Stromal cell of bone marrow (primary cell): Measurements from ENCODE around the gene DNAJC10.
"Not testable (repeated sequence)": the region's sequence is repeated elsewhere in the genome, so short reads cannot be mapped to it uniquely, and the experiment has no call there.

Source experiments
- DNase-seq: peaks from one replicate; pipeline ENCODE4 v3.0.0-alpha.2; 2012; ENCODE audit warnings: low read depth

DNAJC10 gene

DNA sequence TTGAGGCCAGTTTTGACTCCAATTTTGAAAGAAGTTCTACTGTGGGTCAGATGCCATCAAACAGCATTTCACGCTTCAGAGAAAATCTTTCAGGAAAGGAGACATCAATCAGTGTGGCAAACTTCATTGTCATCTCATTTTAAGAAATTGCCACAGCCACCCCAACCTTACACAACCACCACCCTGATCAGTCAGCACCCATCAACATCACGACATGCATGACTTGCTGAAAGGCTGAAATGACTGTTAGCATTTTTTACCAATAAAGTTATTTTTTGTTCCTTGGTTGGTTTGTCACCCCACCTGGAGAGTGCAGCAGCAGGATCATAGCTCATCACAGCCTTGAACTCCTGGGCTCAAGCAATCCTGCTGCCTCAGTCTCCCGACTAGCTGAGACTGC, 10.4 kb downstream of the DNAJC10 start:
- no peak for DNase-seq

GRCh38 chr2:182728014-182728413, 12.0 kb downstream of the DNAJC10 start:
- no peak for DNase-seq

GRCh38 chr2:182729710-182730339, 13.8 kb downstream of the DNAJC10 start:
- no peak for DNase-seq

DNA sequence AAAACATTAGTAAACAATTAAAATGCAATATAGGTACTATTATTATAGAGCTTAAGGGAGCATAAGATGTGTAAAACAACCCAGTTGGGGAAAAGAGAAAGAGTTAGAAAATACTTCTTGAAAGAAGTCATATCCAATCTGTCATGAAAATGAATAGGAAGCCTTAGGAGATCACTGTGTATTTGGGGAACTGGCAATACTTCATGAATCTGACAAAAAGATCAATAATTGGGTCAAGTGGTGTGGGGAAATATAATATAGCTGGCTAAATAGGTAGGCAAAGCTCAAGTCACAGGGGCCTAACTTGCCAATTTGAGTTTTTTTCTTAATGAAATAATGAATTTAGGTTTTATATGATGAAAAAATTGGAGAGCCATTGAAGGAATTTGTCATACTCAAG, 14.4 kb downstream of the DNAJC10 start:
- DNase-seq, result no peak

DNA sequence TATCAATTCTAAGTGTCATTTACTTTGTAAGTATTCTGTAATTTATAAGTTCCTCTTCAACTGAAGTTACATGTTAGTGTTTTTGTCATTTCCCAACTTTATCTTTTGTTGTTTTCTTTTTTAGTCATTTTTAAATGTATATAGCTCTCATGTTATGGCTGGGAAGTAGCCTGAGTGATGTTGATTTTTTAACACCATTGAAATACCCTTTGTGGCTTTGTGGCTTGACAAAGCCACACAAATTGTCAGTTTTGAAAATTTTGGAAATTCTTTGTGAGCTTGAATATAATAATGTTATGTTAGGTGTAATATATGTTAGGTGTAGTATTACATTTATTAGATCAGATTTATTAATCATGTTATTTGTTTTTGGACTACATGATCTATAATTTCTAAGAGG, 16.7 kb downstream of the DNAJC10 start:
- no peak for DNase-seq

DNA sequence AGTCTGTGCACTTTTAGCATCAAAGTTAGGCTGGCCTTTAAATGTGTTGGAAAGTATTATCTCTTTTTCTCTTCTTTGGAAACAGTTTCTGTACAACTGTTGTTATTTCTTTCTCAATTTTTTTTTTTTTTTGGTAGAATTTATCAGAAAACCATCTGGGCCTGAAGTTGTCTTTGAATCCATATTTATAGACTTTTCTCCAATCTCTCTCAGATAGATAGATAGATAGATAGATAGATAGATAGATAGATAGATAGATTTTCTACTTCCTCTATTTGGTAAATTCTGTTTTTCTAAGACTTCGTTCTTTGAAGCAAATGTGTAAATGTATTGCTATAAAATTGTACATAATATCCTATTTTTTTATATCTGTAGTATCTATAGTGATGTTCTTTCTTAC, 17.5 kb downstream of the DNAJC10 start:
- no peak for DNase-seq

GRCh38 chr2:182736856-182737255, 20.8 kb downstream of the DNAJC10 start:
- not testable (repeated sequence) for DNase-seq

DNA sequence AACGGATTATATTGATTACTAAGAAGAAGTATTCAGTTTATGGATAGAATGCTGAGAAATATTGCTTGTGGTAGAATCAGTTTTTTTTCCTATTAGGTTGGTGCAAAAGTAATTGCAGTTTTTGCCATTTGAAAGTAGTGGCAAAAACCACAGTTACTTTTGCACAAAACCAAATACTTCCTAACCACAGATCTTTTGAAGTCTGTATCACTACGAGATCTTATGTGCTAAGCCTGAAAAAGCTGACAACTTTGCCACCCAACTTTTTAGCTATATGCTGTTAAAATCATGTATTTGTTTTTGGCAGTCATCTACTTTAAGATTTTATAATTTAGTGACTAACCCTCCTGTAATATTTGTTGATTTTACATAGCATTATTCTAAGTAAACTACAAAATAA, 24.6 kb downstream of the DNAJC10 start:
- no peak for DNase-seq

GRCh38 chr2:182741620-182742019, 25.6 kb downstream of the DNAJC10 start:
- no peak for DNase-seq

DNA sequence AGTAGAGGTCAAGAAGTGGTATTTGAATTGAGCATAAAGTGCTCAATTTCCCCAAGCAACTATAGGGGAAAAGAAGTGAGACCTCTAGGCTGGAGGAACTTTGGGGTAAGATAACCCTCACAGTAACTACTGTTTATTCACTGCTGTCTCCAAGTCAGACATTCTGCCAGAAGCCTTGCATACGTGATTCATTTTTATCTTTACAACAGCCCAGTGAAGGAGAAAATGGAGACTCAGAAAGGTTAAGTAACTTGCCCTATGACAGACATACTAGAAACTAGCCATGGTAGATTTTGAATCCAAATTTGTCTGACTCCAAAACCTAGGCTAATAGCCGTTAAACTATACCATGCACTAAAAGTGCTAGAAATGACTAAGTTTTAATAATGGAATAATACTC, 28.4 kb downstream of the DNAJC10 start:
- no peak for DNase-seq

GRCh38 chr2:182745061-182745460, 29.0 kb downstream of the DNAJC10 start:
- no peak for DNase-seq

- not testable (repeated sequence) for DNase-seq
Observed at GRCh38 chr2:182745894-182746293, 29.8 kb downstream of the DNAJC10 start.

- DNase-seq, result no peak
Observed at GRCh38 chr2:182754231-182754630, 38.2 kb downstream of the DNAJC10 start.

- no peak for DNase-seq
Observed at GRCh38 chr2:182758379-182758778, 42.3 kb downstream of the DNAJC10 start.

DNA sequence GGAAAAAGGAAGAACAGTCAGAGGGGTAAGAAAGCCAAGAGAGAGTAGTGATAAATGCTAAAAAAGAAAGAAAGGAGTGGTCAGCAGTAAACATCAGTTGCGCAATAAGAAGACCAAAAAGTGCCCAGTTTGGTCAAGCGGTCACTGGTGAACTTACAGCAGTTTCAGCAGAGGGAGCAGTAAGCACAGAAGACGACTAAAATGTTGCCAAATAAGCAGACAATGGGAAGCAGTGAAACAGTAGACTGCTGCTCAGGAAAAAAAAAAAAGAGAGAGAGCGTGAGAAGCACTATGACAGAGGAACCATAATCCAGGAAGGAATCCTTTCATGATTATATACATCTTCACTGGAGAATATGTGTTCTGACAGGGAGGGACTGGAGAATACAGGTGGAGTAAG, 45.8 kb downstream of the DNAJC10 start:
- peak; percentile 61 for DNase-seq

- no peak for DNase-seq
Observed at GRCh38 chr2:182763311-182763912, 47.4 kb downstream of the DNAJC10 start.

DNA sequence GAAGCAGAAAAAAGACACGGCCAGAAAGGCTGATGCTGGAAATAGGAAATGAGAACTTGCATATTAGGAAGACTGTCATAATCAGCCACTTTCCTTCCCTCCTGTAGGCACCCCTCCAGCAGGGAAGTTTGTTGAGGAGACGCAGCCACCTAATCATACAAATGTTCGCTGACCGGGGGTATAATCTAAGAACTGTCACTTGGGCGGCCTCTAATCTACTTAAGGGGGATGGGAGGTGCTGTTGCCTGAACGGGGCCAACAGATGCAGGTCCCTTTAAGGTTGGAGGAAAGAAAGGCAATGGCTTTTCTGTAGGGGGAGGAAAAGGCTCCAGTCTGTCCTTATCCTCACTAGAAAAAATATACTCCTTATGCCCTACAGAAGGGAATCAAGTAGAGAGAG, 50.6 kb downstream of the DNAJC10 start:
- no peak for DNase-seq

DNA sequence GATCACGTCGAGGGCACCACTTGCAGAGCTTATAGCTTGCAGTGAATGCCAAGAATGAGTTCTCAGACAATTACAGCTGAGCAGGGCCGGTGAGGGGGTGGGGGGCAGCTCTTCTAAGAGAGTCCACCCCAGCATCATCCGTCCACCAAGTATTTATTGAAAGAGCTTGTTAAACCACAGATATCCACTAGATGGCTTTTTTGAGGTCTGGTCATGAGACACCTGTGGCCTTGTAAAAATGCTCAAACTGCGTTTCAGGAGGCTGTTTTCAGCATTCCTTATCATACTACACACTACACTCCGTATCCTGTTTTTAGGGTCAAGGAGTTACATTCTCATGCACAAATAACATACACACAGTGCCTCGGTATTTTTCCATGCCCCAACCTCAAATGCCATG, 51.5 kb downstream of the DNAJC10 start:
- no peak for DNase-seq

DNA sequence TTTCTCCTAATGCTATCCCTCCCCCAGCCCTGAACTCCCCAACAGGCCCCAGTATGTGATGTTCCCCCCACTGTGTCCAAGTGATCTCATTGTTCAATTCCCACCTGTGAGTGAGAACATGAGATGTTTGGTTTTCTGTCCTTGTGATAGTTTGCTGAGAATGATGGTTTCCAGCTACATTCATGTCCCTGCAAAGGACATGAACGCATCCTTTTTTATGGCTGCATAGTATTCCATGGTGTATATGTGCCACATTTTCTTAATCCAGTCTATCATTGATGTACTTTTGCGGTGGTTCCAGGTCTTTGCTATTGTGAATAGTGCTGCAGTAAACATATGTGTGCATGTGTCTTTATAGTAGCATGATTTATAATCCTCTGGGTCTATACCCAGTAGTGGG, 52.9 kb downstream of the DNAJC10 start:
- not testable (repeated sequence) for DNase-seq

DNA sequence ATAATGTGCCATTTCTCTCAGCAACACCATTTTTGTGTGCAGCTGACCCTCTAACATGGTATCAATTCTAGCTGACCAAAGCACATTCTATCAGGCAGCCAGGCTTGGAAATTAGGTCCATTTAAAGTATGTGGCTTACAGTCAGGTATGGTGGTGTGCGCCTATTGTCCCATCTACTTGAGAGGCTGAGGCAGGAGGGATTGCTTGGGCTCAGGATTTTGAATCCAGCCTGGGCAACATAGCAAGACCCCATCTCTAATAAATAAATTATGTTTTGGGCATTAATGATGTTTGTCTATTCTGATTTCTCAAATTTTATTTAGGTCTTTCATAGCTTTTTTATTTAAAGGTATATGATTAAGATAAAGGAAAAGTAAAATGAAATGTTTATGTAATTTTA, 63.3 kb downstream of the DNAJC10 start:
- no peak for DNase-seq

DNA sequence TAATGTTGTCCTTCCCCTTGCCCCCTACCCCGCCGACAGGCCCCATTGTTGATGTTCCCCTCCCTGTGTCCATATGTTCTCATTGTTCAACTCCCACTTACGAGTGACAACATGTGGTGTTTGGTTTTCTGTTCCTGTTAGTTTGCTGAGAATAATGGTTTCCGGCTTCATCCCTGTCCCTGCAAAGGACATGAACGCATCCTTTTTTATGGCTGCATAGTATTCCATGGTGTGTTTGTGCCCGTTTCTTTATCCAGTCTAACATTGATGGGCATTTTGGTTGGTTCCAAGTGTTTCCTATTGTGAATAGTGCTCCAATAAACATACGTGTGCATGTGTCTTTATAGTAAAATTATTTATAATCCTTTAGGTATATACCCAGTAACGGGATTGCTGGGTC, 65.0 kb downstream of the DNAJC10 start:
- not testable (repeated sequence) for DNase-seq

DNA sequence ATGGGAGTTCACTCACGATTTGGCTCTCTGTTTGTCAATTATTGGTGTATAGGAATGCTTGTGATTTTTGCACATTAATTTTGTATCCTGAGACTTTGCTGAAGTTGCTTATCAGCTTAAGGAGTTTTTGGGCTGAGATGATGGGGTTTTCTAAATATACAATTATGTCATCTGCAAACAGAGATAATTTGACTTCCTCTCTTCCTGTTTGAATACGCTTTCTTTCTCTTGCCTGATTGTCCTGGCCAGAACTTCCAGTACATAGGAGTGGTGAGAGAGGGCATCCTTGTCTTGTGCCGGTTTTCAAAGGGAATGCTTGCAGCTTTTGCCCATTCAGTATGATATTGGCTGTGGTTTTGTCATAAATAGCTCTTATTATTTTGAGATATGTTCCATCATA, 66.6 kb downstream of the DNAJC10 start:
- DNase-seq, result not testable (repeated sequence)

GRCh38 chr2:182784058-182784706, 68.1 kb downstream of the DNAJC10 start:
- DNase-seq, result no peak

- peak; percentile 25 for DNase-seq
Observed at GRCh38 chr2:182784777-182785176, 68.7 kb downstream of the DNAJC10 start.
